Measurements from ENCODE around the gene NOPCHAP1.
A peak's percentile ranks its signal among the peaks of the same experiment; 100 is the strongest.

Gene NOPCHAP1

GRCh38 chr12:105032703-105033357 is 46.7 kb downstream of the NOPCHAP1 start:
- no peak for TF ChIP-seq CTCF (conservative IDR thresholded peaks at IDR 0.05; ENCODE audit: low read length)
- no peak overlapping the region for H3K4me3 ChIP-seq (ENCODE audit: low read length)
- DNase-seq (ENCODE audit: low read depth), result peak; percentile 31

- DNase-seq (ENCODE audit: low read depth), result no peak
- no peak for TF ChIP-seq CTCF (conservative IDR thresholded peaks at IDR 0.05; ENCODE audit: low read length)
- H3K4me3 ChIP-seq (ENCODE audit: low read length), result no peak overlapping the region
Measured at GRCh38 chr12:105033851-105034250, 47.7 kb downstream of the NOPCHAP1 start.
